ENCODE data around the gene NEURL1B.

DNA sequence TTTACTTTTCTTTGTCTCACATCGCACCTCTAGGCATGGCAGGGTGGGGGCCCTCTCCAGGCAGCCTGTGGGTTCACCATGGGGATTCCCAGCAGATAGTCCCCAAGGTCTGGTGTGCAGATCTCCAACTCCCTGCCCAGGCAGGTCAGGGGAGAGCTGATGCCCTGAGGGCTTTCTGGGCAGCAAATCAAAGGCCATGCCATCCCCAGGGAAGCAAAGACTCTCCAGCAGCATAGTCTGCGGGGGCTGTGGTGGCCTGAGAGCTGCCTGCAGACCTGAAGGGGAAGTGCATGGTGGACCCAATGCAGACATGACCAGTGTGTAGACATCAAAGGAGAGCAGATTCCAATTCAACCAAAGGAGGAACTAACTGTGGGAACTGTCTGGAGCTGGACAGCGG is 7.7 kb downstream of the NEURL1B start:
- TF ChIP-seq, protein P1, sequence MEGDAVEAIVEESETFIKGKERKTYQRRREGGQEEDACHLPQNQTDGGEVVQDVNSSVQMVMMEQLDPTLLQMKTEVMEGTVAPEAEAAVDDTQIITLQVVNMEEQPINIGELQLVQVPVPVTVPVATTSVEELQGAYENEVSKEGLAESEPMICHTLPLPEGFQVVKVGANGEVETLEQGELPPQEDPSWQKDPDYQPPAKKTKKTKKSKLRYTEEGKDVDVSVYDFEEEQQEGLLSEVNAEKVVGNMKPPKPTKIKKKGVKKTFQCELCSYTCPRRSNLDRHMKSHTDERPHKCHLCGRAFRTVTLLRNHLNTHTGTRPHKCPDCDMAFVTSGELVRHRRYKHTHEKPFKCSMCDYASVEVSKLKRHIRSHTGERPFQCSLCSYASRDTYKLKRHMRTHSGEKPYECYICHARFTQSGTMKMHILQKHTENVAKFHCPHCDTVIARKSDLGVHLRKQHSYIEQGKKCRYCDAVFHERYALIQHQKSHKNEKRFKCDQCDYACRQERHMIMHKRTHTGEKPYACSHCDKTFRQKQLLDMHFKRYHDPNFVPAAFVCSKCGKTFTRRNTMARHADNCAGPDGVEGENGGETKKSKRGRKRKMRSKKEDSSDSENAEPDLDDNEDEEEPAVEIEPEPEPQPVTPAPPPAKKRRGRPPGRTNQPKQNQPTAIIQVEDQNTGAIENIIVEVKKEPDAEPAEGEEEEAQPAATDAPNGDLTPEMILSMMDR (conservative IDR thresholded peaks at IDR 0.05; ENCODE audit: low read length) = no peak
- no peak for TF ChIP-seq EZH2phosphoT487 (IDR thresholded peaks at IDR 0.05; ENCODE audit: borderline replicate concordance)

Measured in Loucy (cell line).